ENCODE data around the gene MAN1A1. TPM values are rescaled to one million over a fixed set of nuclear protein-coding genes. Genes with fewer than 3 reads are reported as not detected.

The MAN1A1 gene
- total and polyA plus RNA-seq, 10 donors: 6.0 to 148 (median 93.5) TPM

GRCh38 chr6:119181046-119181445 is 168.5 kb downstream of the MAN1A1 start:
- Histone ChIP-seq H3K27me3 (replicated peaks in 1 of 7) (no peaks in the 10 kb centered on the region), H3K4me1 (peaks cover 0 to 8% (median 0%) of the 10 kb centered on the region in 6 donors), H3K4me3 (no peak overlapping the region), H3K27ac (no peak overlapping the region), H3K9me3 (no peaks in the 10 kb centered on the region), H3K36me3 (peaks cover 0 to 81% (median 27%) of the 10 kb centered on the region in 6 donors)
- WGBS, 5 donors: 89 to 100% (median 97%) methylated on average over 1 of the region's 1 CpG
- DNase-seq: no peak
- TF ChIP-seq POLR2A (IDR thresholded peaks at IDR 0.05) (no peak), CTCF (IDR thresholded peaks at IDR 0.05 in 8 of 11, conservative IDR thresholded peaks at IDR 0.05 in 3 of 11) (no peak), POLR2AphosphoS5 (IDR thresholded peaks at IDR 0.05) (no peak)
- intact Hi-C loops (cut with DNase I; ENCODE audit: low total_unique reads): no loop called here

GRCh38 chr6:119179842-119180241 is 169.7 kb downstream of the MAN1A1 start:
- peaks cover 0 to 69% (median 25%) of the 10 kb centered on the region in 6 donors for H3K36me3 ChIP-seq
- WGBS, 5 donors: 62 to 88% (median 79%) methylated on average over 3 of the region's 3 CpGs
- TF ChIP-seq POLR2AphosphoS5 (IDR thresholded peaks at IDR 0.05): no peak
- peaks cover 0 to 8% (median 0%) of the 10 kb centered on the region in 6 donors for H3K4me1 ChIP-seq
- no peaks in the 10 kb centered on the region for H3K27me3 ChIP-seq (replicated peaks in 1 of 7)
- H3K27ac ChIP-seq: no peak overlapping the region
- intact Hi-C loops (cut with DNase I; ENCODE audit: low total_unique reads): no loop called here
- no peak overlapping the region for H3K4me3 ChIP-seq
- no peaks in the 10 kb centered on the region for H3K9me3 ChIP-seq
- DNase-seq: no peak

GRCh38 chr6:119179062-119179461 is 170.5 kb downstream of the MAN1A1 start:
- Histone ChIP-seq H3K9me3 (no peaks in the 10 kb centered on the region), H3K27ac (no peak overlapping the region), H3K36me3 (peaks cover 0 to 61% (median 22%) of the 10 kb centered on the region in 6 donors), H3K4me1 (peaks cover 0 to 8% (median 0%) of the 10 kb centered on the region in 6 donors), H3K27me3 (replicated peaks in 1 of 7) (no peaks in the 10 kb centered on the region), H3K4me3 (no peak overlapping the region)
- no peak for DNase-seq
- 67 to 88% (median 87%) methylated on average over 1 of the region's 1 CpG for WGBS, 5 donors
- intact Hi-C loops (cut with DNase I; ENCODE audit: low total_unique reads): no loop called here
- TF ChIP-seq CTCF (IDR thresholded peaks at IDR 0.05 in 8 of 11, conservative IDR thresholded peaks at IDR 0.05 in 3 of 11) (no peak), POLR2AphosphoS5 (IDR thresholded peaks at IDR 0.05) (no peak), POLR2A (IDR thresholded peaks at IDR 0.05) (no peak)

- no peak for TF ChIP-seq POLR2AphosphoS5 (IDR thresholded peaks at IDR 0.05)
- no peak for TF ChIP-seq CTCF (IDR thresholded peaks at IDR 0.05 in 8 of 11, conservative IDR thresholded peaks at IDR 0.05 in 3 of 11)
- TF ChIP-seq POLR2A (IDR thresholded peaks at IDR 0.05): no peak
These were observed 173.1 kb downstream of the MAN1A1 start for GRCh38 chr6:119176445-119176844.

More at GRCh38 chr6:119176445-119176844, 173.1 kb downstream of the MAN1A1 start:
- no peak for DNase-seq
- Histone ChIP-seq H3K4me1 (peaks cover 0 to 8% (median 0%) of the 10 kb centered on the region in 6 donors), H3K27ac (no peak overlapping the region), H3K4me3 (no peak overlapping the region), H3K36me3 (peaks cover 0 to 37% (median 13%) of the 10 kb centered on the region in 6 donors), H3K9me3 (no peaks in the 10 kb centered on the region), H3K27me3 (replicated peaks in 1 of 7) (no peaks in the 10 kb centered on the region)
- intact Hi-C loops (cut with DNase I; ENCODE audit: low total_unique reads): no loop called here
- WGBS, 5 donors: 85 to 94% (median 87%) methylated on average over 3 of the region's 3 CpGs

Measured in spleen (tissue), 11 donors.